IMR-90 (cell line): ENCODE measurements around the gene CYP4X1. TPM values are rescaled to one million over a fixed set of nuclear protein-coding genes. Genes with fewer than 3 reads are reported as not detected.
"Not testable (repeated sequence)": the region's sequence is repeated elsewhere in the genome, so short reads cannot be mapped to it uniquely, and the experiment has no call there.

Experiments
- ATAC-seq: fragments of 200-7000 bp; cut with Tn5 transposase; 2 replicates; pipeline ENCODE4 v1.9.1; 2020; ENCODE audit warnings: low read depth, mild to moderate bottlenecking, moderate library complexity
- BruUV-seq: library from RNA; stranded (reverse); fragments of 400-500 nt; replicated peaks from 2 replicates; lab custom pipeline; 2021; lab: Mats Ljungman, UMichigan
- CTCF ChIA-PET: fragments of 300-600 bp; formaldehyde crosslinking; extraction: SDS; loops from one replicate; lab custom pipeline; 2021; ENCODE audit warnings: antibody characterized with exemption; lab: Yijun Ruan, JAX
- POLR2A ChIA-PET: fragments of 300-600 bp; sonication (Branson Sonifier 250); formaldehyde crosslinking; loops from one replicate; lab custom pipeline; 2022; ENCODE audit warnings: antibody characterized with exemption; ENCODE audit not compliant: unreplicated experiment; lab: Charles Lee
- DNase-seq: peaks from one replicate; pipeline ENCODE4 v3.0.0; 2013
- H2AFZ ChIP-seq: replicated peaks from 2 replicates; pipeline ENCODE3; 2013; ENCODE audit warnings: low read length, mild to moderate bottlenecking; ENCODE audit not compliant: poor library complexity
- H2AK5ac ChIP-seq: 2 replicates; pipeline ENCODE4 v1.6.1; 2013; ENCODE audit warnings: low read depth, low read length, inconsistent platforms
- H2AK9ac ChIP-seq: replicated peaks from 2 replicates; pipeline ENCODE3; 2013; ENCODE audit warnings: mild to moderate bottlenecking, low read depth, low read length, moderate library complexity; ENCODE audit not compliant: poor library complexity
- H2BK120ac ChIP-seq: 2 replicates; pipeline ENCODE4 v1.6.1; 2013; ENCODE audit warnings: low read depth, low read length, inconsistent platforms
- H2BK15ac ChIP-seq: 3 replicates; pipeline ENCODE4 v1.6.1; 2013; ENCODE audit warnings: low read depth, low read length, inconsistent platforms
- H2BK20ac ChIP-seq: 2 replicates; pipeline ENCODE4 v1.6.1; 2013; ENCODE audit warnings: low read depth, mild to moderate bottlenecking, inconsistent platforms, low read length, moderate library complexity
- H2BK5ac ChIP-seq: 2 replicates; pipeline ENCODE4 v1.6.1; 2013; ENCODE audit warnings: mild to moderate bottlenecking, low read depth, low read length, inconsistent platforms; ENCODE audit not compliant: poor library complexity, severe bottlenecking
- H3K14ac ChIP-seq: replicated peaks from 2 replicates; pipeline ENCODE4 v1.6.1; 2013; ENCODE audit warnings: low read depth, low read length, inconsistent platforms
- H3K18ac ChIP-seq: 2 replicates; pipeline ENCODE4 v1.6.1; 2013; ENCODE audit warnings: low read depth, low read length, control low read depth
- H3K23ac ChIP-seq: 2 replicates; pipeline ENCODE4 v1.6.1; 2013; ENCODE audit warnings: low read depth, low read length, inconsistent platforms
- H3K27ac ChIP-seq: 2 replicates; pipeline ENCODE4 v1.5.1; 2013; ENCODE audit warnings: mild to moderate bottlenecking, control low read depth, low read length; ENCODE audit not compliant: insufficient read depth
- H3K27me3 ChIP-seq: 2 replicates; pipeline ENCODE4 v1.6.1; 2013; ENCODE audit warnings: low read length; ENCODE audit not compliant: control insufficient read depth, insufficient read depth
- H3K36me3 ChIP-seq: 2 replicates; pipeline ENCODE4 v1.6.1; 2013; ENCODE audit warnings: low read length, mixed read lengths; ENCODE audit not compliant: control insufficient read depth, insufficient read depth
- H3K4ac ChIP-seq: 2 replicates; pipeline ENCODE4 v1.6.1; 2013; ENCODE audit warnings: low read depth, low read length, inconsistent platforms
- H3K4me1 ChIP-seq: 2 replicates; pipeline ENCODE4 v1.6.1; 2013; ENCODE audit warnings: low read length, mixed read lengths; ENCODE audit not compliant: control insufficient read depth, insufficient read depth
- H3K4me2 ChIP-seq: 2 replicates; pipeline ENCODE4 v1.6.1; 2013; ENCODE audit warnings: low read depth, mild to moderate bottlenecking, control low read depth, low read length, moderate library complexity
- H3K4me3 ChIP-seq: 2 replicates; pipeline ENCODE4 v1.5.1; 2013; ENCODE audit warnings: low read depth, mild to moderate bottlenecking, control low read depth, low read length, moderate library complexity; ENCODE audit not compliant: insufficient read depth
- H3K56ac ChIP-seq: 2 replicates; pipeline ENCODE4 v1.6.1; 2013; ENCODE audit warnings: low read length, inconsistent platforms; ENCODE audit not compliant: insufficient read depth; ENCODE audit errors: extremely low read depth
- H3K79me1 ChIP-seq, 2 experiments: 2 replicates each; pipeline ENCODE4 v1.6.1; 2013; ENCODE audit warnings: low read length in 2 of 2, inconsistent platforms in 1 of 2, low read depth in 1 of 2
- H3K9ac ChIP-seq: 2 replicates; pipeline ENCODE4 v1.6.1; 2013; ENCODE audit warnings: low read depth, low read length, control low read depth
- H3K9me1 ChIP-seq: 2 replicates; pipeline ENCODE4 v1.6.1; 2013; ENCODE audit warnings: low read length, inconsistent platforms; ENCODE audit not compliant: insufficient read depth
- H3K9me3 ChIP-seq: 2 replicates; pipeline ENCODE4 v1.6.1; 2013; ENCODE audit warnings: low read length; ENCODE audit not compliant: control insufficient read depth, insufficient read depth
- H4K20me1 ChIP-seq: 2 replicates; pipeline ENCODE4 v1.6.1; 2013; ENCODE audit warnings: low read length, inconsistent platforms; ENCODE audit not compliant: insufficient read depth
- H4K5ac ChIP-seq: 2 replicates; pipeline ENCODE4 v1.6.1; 2013; ENCODE audit warnings: mild to moderate bottlenecking, low read depth, low read length, control low read depth
- H4K8ac ChIP-seq, 2 experiments: 2 replicates each; pipeline ENCODE4 v1.6.1; 2013; ENCODE audit warnings: low read depth in 2 of 2, low read length in 2 of 2, control low read depth in 1 of 2, inconsistent platforms in 1 of 2
- H4K91ac ChIP-seq: 2 replicates; pipeline ENCODE4 v1.6.1; 2013; ENCODE audit warnings: low read depth, low read length, inconsistent platforms; ENCODE audit not compliant: insufficient read depth
- ELK1 ChIP-seq: fragments of 150-350 bp; IDR thresholded peaks from 2 replicates; pipeline ENCODE4 v1.6.1; 2016; ENCODE audit warnings: low read depth, mild to moderate bottlenecking, low read length, moderate library complexity, borderline replicate concordance
- NFE2L2 ChIP-seq: fragments of 150-350 bp; IDR thresholded peaks from 2 replicates; pipeline ENCODE4 v1.6.1; 2016; ENCODE audit warnings: low read depth, mild to moderate bottlenecking, low read length
- RFX5 ChIP-seq: IDR thresholded peaks from 2 replicates; pipeline ENCODE4 v1.8.0; 2012; ENCODE audit warnings: low read depth, mild to moderate bottlenecking, low read length, moderate library complexity
- USF2 ChIP-seq: fragments of 150-350 bp; IDR thresholded peaks from 2 replicates; pipeline ENCODE4 v1.6.1; 2017; ENCODE audit warnings: mild to moderate bottlenecking, antibody characterized with exemption, low read length, low read depth
- WGBS, 2 experiments: methylation state at CpG; one replicate each; pipeline versions ENCODE4 v1.1.5 to v1.1.7; 2013; ENCODE audit warnings: missing lambda C conversion rate in 2 of 2; ENCODE audit not compliant: insufficient read length in 1 of 2; ENCODE audit errors: extremely low coverage in 2 of 2; 5-methylcytosine and 5-hydroxymethylcytosine counted together
- dilution Hi-C: fragments of 300-500 bp; cut with HindIII; formaldehyde crosslinking; loops from one replicate; pipeline ENCODE4 v1.14.3; 2018; ENCODE audit warnings: low sequenced_read_pairs; ENCODE audit not compliant: unreplicated experiment
- in situ Hi-C: fragments of 300-500 bp; cut with MboI; formaldehyde crosslinking; loops from 3 replicates; pipeline ENCODE4 v1.14.3; 2019; ENCODE audit warnings: low sequenced_read_pairs, inconsistent platforms, mixed read lengths
- intact Hi-C: fragments of 100-400 bp; cut with micrococcal nuclease; formaldehyde crosslinking; loops from 2 replicates; pipeline ENCODE4 v1.10.0; 2022
- polyA plus RNA-seq, 3 experiments: library from polyadenylated mRNA; depleted of rRNA; stranded (reverse); fragments of >200 nt; gene quantifications; 2 replicates each; pipeline ENCODE4 v1.2.3, GENCODE V29; 2012; ENCODE audit warnings: low replicate concordance in 1 of 3
- total RNA-seq: library from RNA; depleted of rRNA; stranded (reverse); fragments of >200 nt; gene quantifications from 2 replicates; pipeline ENCODE4 v1.2.3, GENCODE V29; 2012

Gene CYP4X1
- total and polyA plus RNA-seq, 2 of the 4 experiments (the other 2 are of a cell fraction), result not detected

GRCh38 chr1:47003896-47004403, 19.5 kb upstream of the CYP4X1 start:
- H3K79me1 ChIP-seq, result no peaks in the 10 kb centered on the region
- DNase-seq (no peak), ATAC-seq (no peak)
- no peaks in the 10 kb centered on the region for H3K36me3 ChIP-seq
- H3K9ac ChIP-seq, result no peak overlapping the region
- intact Hi-C loops (no loop called here), in situ Hi-C loops (no loop called here), dilution Hi-C loops (no loop called here)
- H4K20me1 ChIP-seq, result no peaks in the 10 kb centered on the region
- no peak overlapping the region for H4K8ac ChIP-seq
- no peak for TF ChIP-seq USF2
- TF ChIP-seq ELK1, result no peak
- no peak for TF ChIP-seq RFX5
- no peak for TF ChIP-seq NFE2L2
- H3K18ac ChIP-seq, result no peak overlapping the region
- WGBS, 2 experiments, result 53% methylated on average over 4 of the region's 5 CpGs; no CpG with 5 or more reads in 1 of the 2 experiments
- H4K91ac ChIP-seq, result no peak overlapping the region
- H3K4ac ChIP-seq, result no peak overlapping the region
- ChIA-PET POLR2A (no interaction called here), CTCF (no interaction called here)
- no peak overlapping the region for H2BK5ac ChIP-seq
- no peak overlapping the region for H2BK120ac ChIP-seq
- no peak overlapping the region for H2AK5ac ChIP-seq
- no peak overlapping the region for H3K56ac ChIP-seq
- BruUV-seq, result no TSS peak
- no peaks in the 10 kb centered on the region for H3K4me1 ChIP-seq
- no peaks in the 10 kb centered on the region for H3K9me1 ChIP-seq
- no peak overlapping the region for H3K14ac ChIP-seq
- no peak overlapping the region for H3K4me3 ChIP-seq
- H3K4me2 ChIP-seq, result no peak overlapping the region
- no peak overlapping the region for H3K27ac ChIP-seq
- H2BK15ac ChIP-seq, result no peak overlapping the region
- H2AK9ac ChIP-seq, result no peak overlapping the region
- H2BK20ac ChIP-seq, result no peak overlapping the region
- no peak overlapping the region for H3K23ac ChIP-seq
- H3K27me3 ChIP-seq, result no peaks in the 10 kb centered on the region
- H4K5ac ChIP-seq, result no peak overlapping the region
- H2AFZ ChIP-seq, result no peak overlapping the region
- peaks cover 7% of the 10 kb centered on the region; the same call in 1 of the 2 replicates for H3K9me3 ChIP-seq

GRCh38 chr1:47006437-47006836, 17.0 kb upstream of the CYP4X1 start:
- H4K8ac ChIP-seq, H4K5ac ChIP-seq, POLR2A ChIA-PET, H3K23ac ChIP-seq, H3K4me3 ChIP-seq, H2BK5ac ChIP-seq, H2AK9ac ChIP-seq, in situ Hi-C loops, H2AK5ac ChIP-seq, H2BK20ac ChIP-seq, H3K36me3 ChIP-seq, H3K27ac ChIP-seq, H3K56ac ChIP-seq, dilution Hi-C loops, H3K4me2 ChIP-seq, H2BK120ac ChIP-seq, ATAC-seq, H3K27me3 ChIP-seq, H3K4me1 ChIP-seq, H3K4ac ChIP-seq, H4K91ac ChIP-seq, H2BK15ac ChIP-seq, H3K9me1 ChIP-seq, CTCF ChIA-PET, BruUV-seq, H4K20me1 ChIP-seq, H2AFZ ChIP-seq, DNase-seq, H3K9ac ChIP-seq, H3K14ac ChIP-seq, H3K79me1 ChIP-seq, H3K9me3 ChIP-seq, intact Hi-C loops, H3K18ac ChIP-seq: not testable (repeated sequence)
- WGBS, 2 experiments, result 60% methylated on average over 1 of the region's 9 CpGs; no CpG with 5 or more reads in 1 of the 2 experiments
